SH-SY5Y (cell line): ENCODE results near the gene NEK10.

Experiments used
- GATA2 ChIP-seq: IDR thresholded peaks from 2 replicates; pipeline ENCODE4 v1.6.1; 2011; ENCODE audit warnings: mild to moderate bottlenecking, low read depth, low read length
- GATA3 ChIP-seq: IDR thresholded peaks from 2 replicates; pipeline ENCODE4 v1.6.1; 2011; ENCODE audit warnings: low read depth, mild to moderate bottlenecking, low read length, moderate library complexity

The NEK10 gene

DNA sequence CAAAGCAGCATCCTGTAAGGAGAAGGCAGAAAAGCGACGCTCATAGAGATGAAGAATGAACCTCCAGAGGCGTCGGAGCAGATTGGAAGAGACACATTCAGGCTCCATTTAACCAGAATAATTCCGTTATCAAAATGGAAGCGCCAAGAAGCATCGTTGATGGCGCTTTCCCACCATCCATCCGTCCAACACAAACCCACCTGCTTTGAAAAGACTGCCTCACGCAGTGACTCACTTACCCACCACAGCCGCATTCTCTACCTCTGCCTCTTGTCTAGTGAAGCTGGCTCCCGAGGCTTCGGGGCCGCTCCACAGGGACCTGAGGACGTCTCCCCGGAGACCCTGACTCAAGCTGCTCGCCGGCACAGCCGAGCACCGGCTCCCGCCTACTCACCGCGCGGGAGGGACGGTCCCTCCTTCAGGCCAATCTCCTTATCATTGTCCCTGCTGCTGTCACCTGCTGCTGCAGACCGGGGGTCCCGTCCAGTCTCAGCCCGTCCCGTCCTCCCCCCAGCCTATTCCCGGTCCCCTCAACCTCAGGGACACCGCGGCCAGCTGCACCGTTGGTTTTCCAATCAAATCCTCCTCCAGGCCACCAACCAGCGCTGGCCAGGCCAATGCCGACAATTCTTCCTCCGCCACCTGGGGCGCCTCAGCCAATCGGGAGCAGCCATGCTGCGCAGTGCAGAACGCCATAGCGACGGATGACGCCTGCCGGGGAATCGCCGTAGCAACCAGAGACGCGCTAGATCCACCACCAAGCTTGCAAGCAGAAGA lies at the start of gene NEK10:
Gene NEK10, minus strand, starts transcription at position 553 of the 777 bp plus-strand sequence. CDS start 16,501 bp downstream, outside the sequence.
- no peak for TF ChIP-seq GATA3
- 0 out of 2 replicates have a peak, but pooled peaks have one; percentile 7 for TF ChIP-seq GATA2

GRCh38 chr3:27415202-27415601 lies 46.0 kb upstream of the NEK10 start:
- TF ChIP-seq GATA2 (no peak), GATA3 (no peak)

GRCh38 chr3:27392950-27393679 lies 23.9 kb upstream of the NEK10 start:
- no peak for TF ChIP-seq GATA3
- no peak for TF ChIP-seq GATA2

- TF ChIP-seq GATA2, result no peak
- TF ChIP-seq GATA3, result no peak
Measured at GRCh38 chr3:27391796-27392195, 22.6 kb upstream of the NEK10 start.

DNA sequence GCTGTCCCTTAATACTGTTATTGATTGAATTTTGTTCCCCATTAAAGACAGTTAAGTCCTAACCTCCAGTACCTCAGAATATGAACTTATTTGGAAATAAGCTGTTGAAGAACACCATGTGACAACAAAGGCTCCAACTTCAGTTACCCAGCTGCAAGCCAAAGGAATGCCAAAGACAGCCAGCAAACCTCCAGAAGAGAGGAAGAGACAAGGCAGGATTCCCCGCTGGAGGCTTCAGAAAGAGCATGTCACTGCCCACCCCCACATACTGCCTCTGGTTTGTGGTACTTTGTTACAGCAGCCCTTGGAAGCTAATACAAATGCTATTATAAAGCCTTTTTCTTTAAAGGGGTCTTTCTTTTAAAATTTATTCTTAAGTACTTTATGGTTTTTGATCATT lies 18.4 kb upstream of the NEK10 start:
- TF ChIP-seq GATA2, result no peak

GRCh38 chr3:27385504-27385903 lies 16.3 kb upstream of the NEK10 start:
- no peak for TF ChIP-seq GATA3
- no peak for TF ChIP-seq GATA2

DNA sequence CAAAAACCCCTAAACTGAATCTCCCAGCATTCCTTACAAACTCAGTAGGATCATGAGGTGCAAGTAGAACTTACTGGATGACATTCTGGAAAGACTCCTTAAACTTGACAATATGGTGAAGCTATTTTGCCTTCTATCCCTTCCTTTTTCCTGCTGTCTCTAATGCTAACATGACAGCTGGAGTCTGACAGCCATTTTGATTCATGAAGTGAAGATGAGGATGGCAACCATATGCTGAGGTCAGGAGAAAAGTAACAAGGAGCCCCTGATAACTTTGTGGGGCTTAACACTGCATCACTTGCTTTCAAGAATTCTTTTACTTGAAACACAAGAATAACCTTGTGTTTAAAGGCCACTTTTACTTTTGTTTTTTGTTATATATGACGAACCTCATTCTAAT lies 15.0 kb upstream of the NEK10 start:
- TF ChIP-seq GATA3 (no peak), GATA2 (no peak)

DNA sequence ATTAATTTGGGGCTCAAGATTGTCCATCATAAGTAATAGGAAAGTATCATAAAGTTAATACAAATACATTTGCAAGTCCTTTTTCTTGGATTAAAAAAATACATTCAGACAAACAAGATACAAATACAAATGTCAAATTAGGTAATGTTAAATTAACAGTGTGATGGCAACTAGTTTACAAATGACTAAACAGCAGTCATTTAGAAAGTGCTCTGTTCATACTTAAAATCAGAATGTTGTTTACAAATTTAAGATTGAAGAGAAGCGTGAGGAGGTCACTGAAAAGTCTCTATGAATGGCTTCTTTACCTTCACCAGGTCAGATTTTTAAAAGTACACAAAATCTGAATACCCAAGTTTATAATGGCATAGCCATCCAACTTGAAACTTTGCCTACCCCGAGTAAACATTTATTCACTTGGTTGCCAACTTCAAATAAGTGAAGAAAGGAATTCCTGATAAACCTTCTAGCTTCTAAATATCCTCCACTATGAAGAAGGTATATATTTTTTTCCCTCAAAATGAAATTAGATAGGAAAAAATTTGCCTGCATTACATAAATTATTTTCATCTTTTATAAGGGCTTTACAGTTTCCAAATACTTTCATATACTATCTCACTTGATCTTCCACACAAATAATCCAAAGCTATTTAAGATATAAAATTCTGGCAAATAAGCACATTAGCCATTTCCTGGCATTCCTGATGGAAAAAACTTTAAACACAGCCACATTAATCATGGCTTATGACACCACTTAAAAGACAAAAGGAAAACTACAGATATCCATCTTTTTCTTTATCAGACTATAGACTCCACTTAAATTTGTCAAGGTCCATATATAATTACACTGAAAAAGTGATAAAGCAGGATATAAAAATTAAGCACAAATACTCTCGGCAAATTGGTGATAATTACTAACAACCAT lies 11.5 kb upstream of the NEK10 start:
- TF ChIP-seq GATA3, result no peak
- TF ChIP-seq GATA2, result no peak

GRCh38 chr3:27378331-27378730 lies 9.1 kb upstream of the NEK10 start:
- TF ChIP-seq GATA3 (no peak), GATA2 (no peak)

GRCh38 chr3:27376109-27376772 lies 7.1 kb upstream of the NEK10 start:
- TF ChIP-seq GATA2, result no peak
- TF ChIP-seq GATA3, result no peak

DNA sequence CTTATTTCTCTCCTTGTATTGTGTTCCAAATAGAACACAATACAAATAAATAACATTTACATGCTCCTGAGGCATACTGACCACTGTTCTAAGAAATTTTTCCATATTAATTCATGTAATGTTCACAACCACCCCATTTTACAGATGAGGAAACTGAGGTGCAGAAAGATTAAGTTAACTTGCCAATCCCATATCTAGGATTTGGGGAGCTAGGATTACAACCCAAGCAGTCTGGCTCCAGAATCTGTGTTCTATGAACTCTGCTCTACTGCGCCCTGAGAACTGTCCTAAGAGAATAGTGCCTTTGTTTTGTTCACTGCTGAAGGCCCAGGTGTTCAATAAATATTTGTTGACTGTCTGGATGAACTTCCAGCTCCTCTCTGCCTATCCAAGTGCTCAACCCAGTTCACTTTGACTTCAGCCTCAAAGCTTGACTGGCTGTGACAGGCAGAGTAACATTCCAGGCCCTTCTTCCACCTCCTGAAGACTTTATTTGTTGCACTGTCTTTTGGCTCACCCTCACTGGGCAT lies 3.1 kb downstream of the NEK10 start:
- TF ChIP-seq GATA2 (no peak), GATA3 (no peak)

GRCh38 chr3:27360113-27361078 lies 8.8 kb downstream of the NEK10 start:
- no peak for TF ChIP-seq GATA3
- TF ChIP-seq GATA2, result no peak
